ENCODE results near the gene CHD2.

Gene CHD2

DNA sequence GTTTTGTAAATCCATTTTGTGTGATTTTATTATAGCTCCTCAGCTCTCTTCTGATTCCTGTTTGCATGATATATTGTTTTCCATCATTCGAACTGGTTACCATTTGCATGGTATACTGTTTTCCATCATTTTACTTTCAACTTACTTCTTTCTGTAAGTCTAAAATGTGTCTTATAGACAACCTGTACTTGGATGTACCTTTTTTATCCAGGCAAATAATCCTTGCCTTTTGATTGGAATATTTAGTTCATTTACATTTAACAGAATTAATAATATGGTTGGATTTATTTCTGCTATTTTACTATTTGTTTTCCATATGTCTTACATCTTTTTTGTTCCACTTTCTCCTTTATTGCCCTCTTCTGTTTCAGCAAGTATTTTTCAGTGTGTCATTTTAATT, 62.8 kb downstream of the CHD2 start:
- DNase-seq (ENCODE audit: low read depth): no peak

DNA sequence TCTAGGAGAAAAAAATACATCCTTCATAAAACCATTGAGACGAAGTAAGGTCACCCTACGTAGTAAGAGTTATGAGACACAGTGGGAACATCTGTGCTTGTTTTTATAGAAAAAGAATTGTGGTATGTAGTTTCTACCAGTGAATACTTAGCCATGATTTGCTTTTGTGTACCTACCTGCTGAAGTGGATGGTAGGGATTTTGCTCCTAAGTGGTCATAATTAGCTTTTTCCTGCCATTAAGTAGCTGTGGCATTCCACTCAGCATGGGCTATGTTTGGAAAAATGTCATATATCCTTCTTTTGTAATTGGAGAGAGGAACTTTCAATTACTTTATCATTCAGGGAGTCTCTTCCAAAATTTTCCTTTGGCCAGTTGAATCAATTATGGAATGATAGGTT, 63.7 kb downstream of the CHD2 start:
- DNase-seq (ENCODE audit: low read depth): no peak

DNA sequence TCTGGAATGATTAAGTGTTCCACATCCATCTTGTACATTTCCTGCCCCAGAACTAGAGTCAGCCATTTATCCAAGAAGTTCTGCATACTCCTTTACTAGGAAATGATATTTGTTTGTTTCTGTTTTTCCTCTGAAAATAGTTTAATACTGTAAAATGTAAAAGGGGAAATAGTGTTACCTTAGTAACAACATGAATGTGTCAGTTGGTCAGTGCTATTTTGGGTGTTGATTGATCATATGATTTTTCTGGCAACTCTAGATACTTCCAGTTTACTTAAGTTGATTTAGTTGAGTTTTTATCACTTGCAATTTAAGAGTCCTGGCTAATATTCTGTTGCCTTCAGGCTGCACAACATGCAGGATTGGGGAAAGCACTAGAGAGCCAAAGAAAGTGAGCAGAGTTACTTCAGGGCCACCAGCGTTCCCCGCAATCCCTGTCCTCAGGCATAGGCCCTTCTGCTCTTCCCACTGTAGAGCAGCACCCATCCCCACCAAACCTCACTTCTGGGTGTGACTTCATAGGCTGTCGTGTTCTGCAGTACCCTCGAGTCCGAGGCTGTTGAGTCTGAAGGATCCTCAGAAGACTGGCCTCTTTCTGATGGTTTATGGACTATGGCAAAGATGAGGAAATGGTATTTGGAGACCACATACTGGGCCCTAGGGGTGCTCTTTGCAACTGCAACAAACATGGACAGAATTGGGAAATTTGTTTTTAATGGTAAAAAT, 69.0 kb downstream of the CHD2 start:
- no peak for DNase-seq (ENCODE audit: low read depth)

DNA sequence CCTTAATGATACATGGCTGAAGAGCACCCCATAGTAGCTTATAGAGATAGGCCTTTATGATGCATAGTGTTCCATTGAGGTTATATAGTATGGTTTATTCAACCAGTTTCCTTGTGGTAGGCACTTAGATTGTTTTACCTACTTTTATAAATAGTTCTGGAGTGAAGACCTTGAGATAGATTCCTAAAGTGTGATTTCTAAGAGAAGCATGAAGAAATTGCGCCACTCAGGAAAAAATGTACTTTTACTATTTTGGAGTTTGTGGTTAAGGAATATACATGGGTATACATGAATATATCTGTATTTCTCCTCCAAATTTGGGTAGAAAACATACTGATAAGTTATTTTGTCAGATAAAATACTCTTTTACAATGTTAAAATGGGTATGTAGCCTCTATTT, 70.5 kb downstream of the CHD2 start:
- no peak for DNase-seq (ENCODE audit: low read depth)

DNA sequence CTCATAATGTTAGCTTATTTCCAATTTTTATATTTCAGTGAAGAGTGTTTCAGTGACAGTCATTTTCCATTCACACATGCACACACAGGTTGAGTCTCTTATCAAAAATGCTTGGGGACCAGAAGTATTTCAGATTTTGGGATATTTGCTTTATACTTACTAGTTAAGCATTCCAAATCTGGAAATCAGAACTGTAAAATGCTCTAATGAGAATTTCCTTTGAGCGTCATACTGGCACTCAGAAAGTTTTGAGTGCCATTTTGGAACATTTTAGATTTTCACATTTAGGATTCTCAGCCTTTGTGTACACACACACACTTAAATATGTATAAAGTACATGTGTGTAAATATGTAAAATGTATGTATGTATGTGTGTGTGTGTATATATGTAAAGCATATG, 71.0 kb downstream of the CHD2 start:
- no peak for DNase-seq (ENCODE audit: low read depth)

DNA sequence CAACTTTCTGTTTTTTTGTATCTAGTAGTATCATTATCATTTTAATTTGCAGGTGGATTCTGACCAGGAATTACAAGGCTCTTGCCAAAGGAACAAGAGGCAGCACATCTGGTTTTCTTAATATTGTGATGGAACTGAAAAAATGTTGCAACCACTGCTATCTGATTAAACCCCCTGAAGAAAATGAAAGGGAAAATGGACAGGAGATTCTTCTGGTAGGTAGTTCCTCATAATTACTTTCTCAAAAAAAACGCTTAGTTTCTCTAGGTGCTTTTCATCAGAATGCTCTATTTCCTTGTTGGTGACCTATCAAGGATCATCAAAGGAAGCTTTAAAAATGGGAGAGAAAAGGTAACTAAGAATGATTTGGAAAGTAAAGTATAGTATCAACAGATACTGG, 71.6 kb downstream of the CHD2 start:
- no peak for DNase-seq (ENCODE audit: low read depth)

DNA sequence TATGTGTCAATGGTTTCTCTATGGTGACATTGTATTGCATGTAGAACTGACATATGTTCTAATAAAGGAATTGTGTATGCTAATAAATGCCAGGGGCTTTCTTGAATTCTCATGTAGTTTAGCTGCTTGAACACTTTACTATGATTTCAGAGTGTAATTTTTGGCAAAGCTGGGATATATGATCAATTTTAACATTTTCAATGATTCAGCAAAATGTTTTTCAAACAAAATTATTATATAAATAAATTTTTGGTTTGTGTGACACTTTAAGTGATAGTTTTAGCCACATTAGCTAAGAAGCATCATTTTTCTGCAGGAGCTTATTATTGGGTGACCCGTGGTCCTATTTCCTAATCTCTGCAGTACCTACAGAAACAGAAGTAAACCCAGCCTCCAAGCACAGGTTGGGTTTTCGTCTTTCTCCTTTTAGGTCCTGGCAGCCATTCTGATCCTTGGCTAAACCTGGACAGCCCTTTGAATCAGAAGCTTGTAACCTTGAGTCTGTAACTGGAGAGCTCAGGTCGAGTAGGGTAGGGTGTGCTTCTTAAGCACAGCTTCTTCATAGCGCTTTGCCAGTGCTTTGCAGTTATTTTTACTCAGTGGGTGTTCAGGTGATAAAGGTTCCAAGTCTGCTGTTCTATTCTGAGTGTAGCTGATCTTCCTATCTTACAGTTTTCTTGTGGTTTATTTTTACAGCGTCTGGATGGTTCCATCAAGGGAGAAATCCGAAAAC, 74.2 kb downstream of the CHD2 start:
- DNase-seq (ENCODE audit: low read depth): no peak

DNA sequence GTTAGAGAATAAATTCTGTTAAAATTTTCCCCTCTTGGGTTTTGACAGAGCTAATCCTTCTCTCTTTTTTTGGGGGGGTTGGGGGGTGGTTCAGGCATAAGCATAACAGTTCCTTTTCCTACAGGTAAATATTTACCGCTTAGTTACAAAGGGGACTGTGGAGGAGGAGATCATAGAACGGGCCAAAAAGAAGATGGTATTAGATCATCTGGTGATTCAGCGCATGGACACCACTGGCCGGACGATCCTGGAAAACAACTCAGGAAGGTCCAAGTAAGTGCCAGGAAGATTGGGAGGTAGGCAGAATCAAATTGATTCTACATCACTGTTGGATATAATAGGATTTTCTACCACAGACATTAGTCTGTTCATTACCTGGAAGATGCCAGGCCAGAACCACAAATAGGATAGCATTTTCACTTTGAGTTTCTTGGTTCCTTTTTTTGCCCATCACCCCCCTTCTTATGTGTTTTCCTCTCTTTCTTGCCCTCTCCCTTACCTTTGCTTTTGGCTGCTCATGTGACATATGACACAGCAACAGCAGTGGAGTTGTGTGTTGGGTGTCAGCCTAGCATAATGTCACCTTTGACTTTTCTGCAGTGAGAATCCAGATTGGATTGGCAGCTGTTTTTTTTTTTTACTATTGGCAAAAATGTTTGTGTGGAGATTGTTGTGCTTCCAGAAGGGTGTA, 79.0 kb downstream of the CHD2 start:
- no peak for DNase-seq (ENCODE audit: low read depth)

DNA sequence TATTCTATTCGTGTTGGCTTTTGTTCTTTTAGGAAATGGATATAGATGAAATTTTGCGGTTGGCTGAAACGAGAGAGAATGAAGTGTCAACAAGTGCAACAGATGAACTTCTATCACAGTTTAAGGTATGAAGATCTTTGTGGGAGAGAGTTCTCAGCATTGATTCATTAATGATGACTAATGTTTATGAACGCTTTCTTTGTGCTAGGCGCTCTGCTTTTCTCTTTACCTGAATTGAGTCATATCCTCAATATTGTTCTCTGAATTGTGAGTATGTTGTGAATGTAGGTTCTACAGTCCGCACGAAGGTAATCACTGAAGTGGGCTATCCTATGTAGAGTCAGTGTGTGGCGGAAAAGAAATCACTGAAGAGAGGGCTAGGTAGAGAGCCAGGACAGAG, 81.2 kb downstream of the CHD2 start:
- DNase-seq (ENCODE audit: low read depth): no peak

DNA sequence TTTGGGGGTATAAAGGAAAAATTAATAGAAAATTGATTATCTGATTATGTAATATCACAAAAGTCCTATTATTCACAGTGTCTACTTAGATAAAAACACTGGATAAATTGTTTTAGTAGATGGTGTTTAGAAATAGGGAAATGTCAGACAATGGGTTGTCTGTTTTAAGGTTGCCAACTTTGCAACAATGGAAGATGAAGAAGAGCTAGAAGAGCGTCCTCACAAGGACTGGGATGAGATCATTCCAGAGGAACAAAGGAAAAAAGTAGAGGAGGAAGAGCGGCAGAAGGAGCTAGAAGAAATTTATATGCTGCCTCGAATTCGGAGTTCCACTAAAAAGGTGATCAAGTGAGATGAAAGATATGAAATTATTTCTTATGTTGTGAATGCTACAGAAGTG, 84.0 kb downstream of the CHD2 start:
- DNase-seq (ENCODE audit: low read depth): no peak

DNA sequence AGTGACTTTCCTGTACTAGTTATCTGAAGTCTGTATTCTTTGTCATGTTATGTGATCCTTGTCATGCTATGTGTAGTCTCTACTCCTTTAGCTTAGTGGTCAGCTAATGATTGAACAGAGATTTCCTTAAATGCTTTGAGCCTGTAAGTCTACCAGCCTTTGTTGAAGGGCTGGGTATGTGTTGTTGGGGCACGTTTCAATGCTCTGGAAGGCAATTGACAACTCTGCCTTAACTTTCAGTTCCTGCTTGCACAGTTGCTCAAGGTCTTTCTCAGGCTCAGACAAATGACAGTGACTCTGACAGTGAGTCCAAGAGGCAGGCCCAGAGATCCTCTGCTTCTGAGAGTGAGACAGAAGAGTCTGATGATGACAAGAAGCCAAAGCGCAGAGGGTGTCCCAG, 89.3 kb downstream of the CHD2 start:
- no peak for DNase-seq (ENCODE audit: low read depth)

DNA sequence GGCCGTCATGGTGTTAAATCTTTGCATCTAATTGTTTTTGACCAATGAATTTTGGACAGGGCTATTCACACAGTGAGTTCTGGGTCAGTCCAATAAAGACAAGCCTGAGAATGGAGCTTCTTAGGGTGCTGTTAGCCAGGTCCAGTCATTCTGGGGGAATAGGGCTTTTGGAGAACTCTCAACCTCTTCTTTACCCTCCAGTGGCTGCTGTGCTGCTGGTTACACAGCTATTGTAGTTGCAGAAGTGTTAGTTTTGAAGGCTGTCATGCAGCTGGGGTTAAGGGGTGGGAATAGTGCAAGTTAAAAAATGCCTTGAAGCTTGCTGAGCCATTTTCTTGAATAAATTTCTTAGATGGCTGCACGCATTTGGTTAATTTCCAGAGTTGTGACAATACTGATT, 89.9 kb downstream of the CHD2 start:
- DNase-seq (ENCODE audit: low read depth): no peak

DNA sequence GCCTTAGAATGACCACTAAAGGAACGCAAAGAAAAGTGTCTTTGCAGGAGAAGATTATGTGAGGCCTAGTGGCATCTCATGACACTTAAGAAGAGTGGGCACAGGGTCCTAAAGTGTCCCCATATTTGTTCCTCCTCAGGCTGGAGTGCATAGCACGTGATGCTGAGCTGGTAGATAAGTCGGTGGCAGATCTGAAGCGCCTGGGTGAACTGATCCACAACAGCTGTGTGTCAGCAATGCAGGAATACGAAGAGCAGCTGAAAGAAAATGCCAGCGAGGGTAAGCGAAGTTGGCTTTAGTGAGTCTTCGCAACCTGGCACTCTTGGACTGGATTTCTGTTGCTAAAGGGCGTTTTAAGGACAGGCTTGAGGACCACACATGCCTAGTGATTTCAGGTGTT, 92.6 kb downstream of the CHD2 start:
- no peak for DNase-seq (ENCODE audit: low read depth)

DNA sequence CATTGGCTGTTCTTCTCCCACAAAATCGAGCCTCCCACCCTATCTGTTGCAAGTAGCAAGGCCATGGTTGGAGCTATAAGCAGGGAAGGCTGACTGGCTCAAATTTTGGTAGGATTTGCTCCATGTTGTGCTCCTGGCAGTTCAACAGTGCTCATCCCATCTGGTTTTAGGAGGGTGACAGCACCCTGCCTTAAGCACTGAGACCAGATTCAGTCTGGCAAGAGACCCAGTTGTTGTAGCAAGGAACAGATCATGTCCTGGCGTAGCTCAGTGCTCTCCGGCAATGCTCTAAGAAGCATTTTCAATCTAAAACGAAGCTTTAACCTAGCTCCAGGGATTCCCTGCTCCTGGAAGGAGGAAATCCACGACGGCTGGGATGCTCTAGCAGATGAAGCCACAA, 97.7 kb downstream of the CHD2 start:
- DNase-seq (ENCODE audit: low read depth): no peak

DNA sequence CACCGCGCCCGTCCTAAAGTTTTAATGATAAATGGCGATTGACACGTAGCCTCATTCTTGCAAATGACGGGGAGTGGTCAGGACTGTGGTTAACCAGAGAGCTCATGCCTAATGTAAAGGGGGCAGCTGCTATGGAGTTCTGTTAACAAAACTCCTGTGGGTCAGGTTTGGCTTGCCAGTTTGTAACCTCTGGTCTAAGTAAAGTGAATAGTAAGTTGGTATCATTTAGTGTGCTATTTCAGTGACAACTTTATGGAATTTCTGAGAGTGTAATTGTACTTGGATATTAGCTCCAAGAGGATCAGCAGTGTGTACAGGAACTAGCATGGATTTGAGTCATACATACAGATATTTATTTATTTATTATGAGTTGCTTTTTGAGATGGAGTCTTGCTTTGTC, 101.0 kb downstream of the CHD2 start:
- no peak for DNase-seq (ENCODE audit: low read depth)

DNA sequence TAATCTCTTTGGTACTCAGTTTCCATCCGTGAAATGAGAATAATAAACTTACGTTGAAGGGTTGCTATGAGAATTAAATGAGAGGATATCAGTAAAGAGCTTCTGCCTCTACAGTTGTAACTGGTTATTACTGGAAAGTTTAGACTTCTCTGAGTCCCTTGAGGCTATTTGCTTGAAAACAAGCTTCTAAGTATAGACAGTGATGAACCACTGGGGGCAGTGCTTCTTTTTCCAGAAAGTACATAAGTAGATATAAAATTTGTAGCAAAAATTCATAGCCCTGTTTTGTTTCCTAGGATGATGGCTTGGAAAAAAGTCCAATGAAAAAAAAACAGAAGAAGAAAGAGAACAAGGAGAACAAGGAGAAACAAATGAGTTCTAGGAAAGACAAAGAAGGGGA, 101.8 kb downstream of the CHD2 start:
- no peak for DNase-seq (ENCODE audit: low read depth)

DNA sequence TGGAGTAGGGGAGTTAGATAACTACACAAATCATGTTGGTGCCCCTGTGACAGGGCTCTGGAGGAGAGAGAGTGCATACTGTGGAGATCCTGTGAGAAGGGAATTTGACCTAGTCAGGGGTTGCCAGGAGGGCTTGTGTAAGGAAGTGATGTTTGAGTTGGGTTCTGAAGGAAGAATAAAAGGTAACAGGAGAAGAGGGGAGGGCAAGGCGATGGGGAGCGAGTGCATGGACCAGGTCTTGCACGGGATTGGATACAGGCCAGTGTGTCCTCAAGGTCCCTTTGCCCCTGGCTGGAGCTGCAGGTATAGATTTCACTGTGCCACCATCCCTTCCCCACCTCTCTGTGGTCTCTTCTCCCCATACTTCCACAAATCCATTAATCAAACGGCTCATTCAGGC, 105.0 kb downstream of the CHD2 start:
- DNase-seq (ENCODE audit: low read depth): no peak

DNA sequence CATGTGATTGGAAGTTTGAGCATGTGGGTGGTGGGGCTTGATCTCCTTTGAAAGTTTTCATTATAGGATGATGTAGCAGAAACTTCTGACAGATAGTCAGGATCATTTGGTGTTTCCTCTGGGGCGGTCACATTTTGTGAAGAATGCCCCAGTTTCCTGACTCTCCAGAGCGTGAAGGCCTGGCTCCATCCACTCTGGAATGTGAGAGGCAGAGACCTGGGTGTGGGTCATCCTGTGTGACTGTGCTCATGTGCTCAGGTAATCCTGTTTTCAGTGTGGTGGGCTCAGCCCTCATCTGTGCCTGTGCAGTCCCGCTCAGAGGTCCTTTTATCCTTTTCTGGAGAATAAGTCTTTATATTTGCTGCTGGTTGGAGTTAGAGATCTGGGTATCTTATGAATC, 107.9 kb downstream of the CHD2 start:
- DNase-seq (ENCODE audit: low read depth): no peak

DNA sequence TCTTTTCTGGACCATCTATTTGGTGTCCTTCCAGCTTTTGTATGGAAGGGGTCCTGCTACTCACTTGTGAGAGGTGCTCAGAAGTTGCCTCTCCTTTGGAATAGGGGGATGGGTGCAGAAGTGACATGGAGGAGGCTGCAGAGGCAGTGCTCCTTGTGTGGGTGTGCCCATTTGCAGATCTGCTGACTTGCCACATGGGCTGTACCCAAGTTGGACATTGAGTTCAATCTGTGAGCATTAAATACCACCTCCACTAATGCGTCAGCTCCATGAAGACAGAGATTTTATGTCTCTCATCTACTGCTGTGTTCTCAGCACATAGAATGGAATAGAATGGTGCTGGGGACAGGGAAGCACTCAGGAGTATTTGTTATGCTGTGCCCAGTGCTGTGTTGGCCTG, 112.7 kb downstream of the CHD2 start:
- DNase-seq (ENCODE audit: low read depth): no peak

DNA sequence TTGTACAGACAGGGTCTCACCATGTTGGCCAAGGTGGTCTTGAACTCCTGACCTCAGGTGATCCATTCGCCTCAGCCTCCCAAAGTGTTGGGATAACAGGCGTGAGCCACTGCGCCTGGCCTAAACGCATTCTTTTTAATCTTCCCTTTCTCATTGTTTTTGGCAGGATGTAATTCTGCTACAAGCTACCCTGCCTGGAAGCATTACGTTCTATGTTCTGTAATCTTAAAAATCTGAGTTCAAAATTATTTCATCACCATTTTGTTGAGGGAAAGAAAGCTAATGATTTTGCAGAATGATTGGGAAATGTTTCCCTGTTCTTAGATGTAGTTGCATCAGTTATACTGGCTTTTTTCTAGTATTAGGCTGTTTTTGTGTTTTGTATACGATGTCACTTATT, 117.4 kb downstream of the CHD2 start:
- DNase-seq (ENCODE audit: low read depth): no peak

DNA sequence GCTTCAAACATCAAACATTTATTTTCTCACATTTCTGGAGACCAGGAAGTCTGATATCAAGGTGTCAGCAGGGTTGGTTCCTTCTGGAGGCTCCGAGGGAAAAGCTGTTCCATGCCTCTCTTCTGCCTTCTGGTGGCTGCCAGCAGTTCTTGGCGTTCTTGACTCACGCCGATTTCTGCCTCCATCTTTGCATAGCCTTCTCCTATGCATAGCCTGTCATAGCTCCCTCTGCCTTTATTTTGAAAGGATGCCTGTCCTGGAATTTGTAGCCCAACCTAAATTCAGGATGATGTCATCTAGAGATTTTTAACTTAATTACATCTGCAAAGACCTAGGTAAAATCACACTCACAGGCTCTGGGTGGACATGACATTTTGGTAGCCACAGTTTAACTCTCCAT, 118.5 kb downstream of the CHD2 start:
- DNase-seq (ENCODE audit: low read depth): no peak

DNA sequence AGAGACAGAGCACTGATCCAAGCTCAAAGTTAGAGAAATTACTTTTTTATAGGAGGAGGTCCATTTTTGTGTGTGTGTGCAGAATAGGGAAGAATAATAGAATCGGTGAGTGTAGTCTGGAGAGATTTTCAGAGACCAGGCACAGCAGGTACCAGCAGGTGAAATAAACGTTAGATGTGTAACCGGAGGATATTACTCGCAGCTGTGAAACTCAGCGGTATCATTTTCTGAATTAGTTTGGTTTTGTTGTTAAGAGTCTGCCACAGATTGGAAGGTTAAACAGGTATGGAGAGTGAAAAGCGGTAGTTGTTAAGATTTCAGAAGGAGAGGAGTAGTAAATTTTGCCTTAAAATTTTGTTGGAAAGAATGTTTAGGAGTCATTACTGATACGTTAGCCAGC, 119.0 kb downstream of the CHD2 start:
- DNase-seq (ENCODE audit: low read depth): no peak

DNA sequence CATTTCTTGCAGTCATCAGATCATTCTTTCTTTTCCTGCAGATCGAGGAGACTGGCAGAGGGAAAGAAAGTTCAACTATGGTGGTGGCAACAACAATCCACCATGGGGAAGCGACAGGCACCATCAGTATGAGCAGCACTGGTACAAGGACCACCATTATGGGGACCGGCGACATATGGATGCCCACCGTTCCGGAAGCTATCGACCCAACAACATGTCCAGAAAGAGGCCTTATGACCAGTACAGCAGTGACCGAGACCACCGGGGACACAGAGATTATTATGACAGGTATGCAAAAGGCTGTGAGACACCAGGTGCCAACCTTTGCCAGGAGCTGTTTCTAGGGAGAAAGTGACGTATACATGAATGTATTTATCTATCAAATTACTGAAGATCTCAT, 119.8 kb downstream of the CHD2 start:
- DNase-seq (ENCODE audit: low read depth): no peak
